Putamen (tissue), 1 donor: ENCODE results near the gene IL3RA.

Experiments
- DNase-seq: peaks from one replicate; pipeline ENCODE4 v3.0.0-alpha.2; 2016; ENCODE audit warnings: low spot score

Gene IL3RA

GRCh38 chrX:1384658-1385252, 48.2 kb downstream of the IL3RA start:
- DNase-seq, result no peak

GRCh38 chrX:1385253-1386223, 49.0 kb downstream of the IL3RA start:
- no peak for DNase-seq

GRCh38 chrX:1386338-1387127, 49.9 kb downstream of the IL3RA start:
- no peak for DNase-seq

- no peak for DNase-seq
Observed at GRCh38 chrX:1387141-1387776, 50.7 kb downstream of the IL3RA start.

- no peak for DNase-seq
Observed at GRCh38 chrX:1388651-1389050, 52.1 kb downstream of the IL3RA start.

GRCh38 chrX:1389181-1389992, 52.8 kb downstream of the IL3RA start:
- DNase-seq, result no peak

GRCh38 chrX:1389993-1390285, 53.4 kb downstream of the IL3RA start:
- no peak for DNase-seq

- DNase-seq, result no peak
Observed at GRCh38 chrX:1390621-1391369, 54.2 kb downstream of the IL3RA start.

GRCh38 chrX:1391370-1391706, 54.8 kb downstream of the IL3RA start:
- no peak for DNase-seq

GRCh38 chrX:1391707-1392375, 55.3 kb downstream of the IL3RA start, which contains the start of gene SLC25A6:
Gene SLC25A6 (minus strand): TSS chrX:1392113. CDS start chrX:1392009, 104 bp downstream.
- DNase-seq, result peak; percentile 98

GRCh38 chrX:1392376-1393068, 55.9 kb downstream of the IL3RA start:
- DNase-seq, result peak; percentile 70

- DNase-seq, result no peak
Observed at GRCh38 chrX:1393871-1394615, 57.5 kb downstream of the IL3RA start.

GRCh38 chrX:1394731-1395501, 58.3 kb downstream of the IL3RA start:
- DNase-seq, result no peak

- no peak for DNase-seq
Observed at GRCh38 chrX:1395646-1396216, 59.1 kb downstream of the IL3RA start.

- no peak for DNase-seq
Observed at GRCh38 chrX:1397001-1397400, 60.4 kb downstream of the IL3RA start.

GRCh38 chrX:1397441-1398270, 61.1 kb downstream of the IL3RA start:
- DNase-seq, result no peak
